OCI-LY7 (cell line): Measurements from ENCODE around the gene DCAKD. TPM values are rescaled to one million over a fixed set of nuclear protein-coding genes. Genes with fewer than 3 reads are reported as not detected.

Experiments
- BruUV-seq: library from RNA; stranded (reverse); fragments of 400-500 nt; replicated peaks from 2 replicates; lab custom pipeline; 2021; lab: Mats Ljungman, UMichigan
- CTCF ChIA-PET: fragments of 300-600 bp; sonication (Branson Sonifier 250); formaldehyde crosslinking; loops from one replicate; lab custom pipeline; 2022; ENCODE audit warnings: antibody characterized with exemption; ENCODE audit not compliant: unreplicated experiment; lab: Charles Lee
- POLR2A ChIA-PET: fragments of 300-600 bp; sonication (Branson Sonifier 250); formaldehyde crosslinking; loops from one replicate; lab custom pipeline; 2022; ENCODE audit warnings: antibody characterized with exemption; lab: Charles Lee
- DNase-seq: peaks from one replicate; pipeline ENCODE4 v3.0.0-alpha.2; 2015; ENCODE audit warnings: low spot score
- H2AFZ ChIP-seq: fragments of 200-600 bp; sonication (generic), shearing (Covaris generic); 2 replicates; pipeline ENCODE4 v1.6.1; 2014; ENCODE audit warnings: mild to moderate bottlenecking, antibody characterized with exemption, low read length, moderate library complexity
- H3K27ac ChIP-seq: fragments of 200-600 bp; sonication (generic); 2 replicates; pipeline ENCODE4 v1.5.1; 2014; ENCODE audit warnings: mixed run types, low read depth, mild to moderate bottlenecking, moderate library complexity, low read length, inconsistent platforms; ENCODE audit not compliant: poor library complexity, severe bottlenecking
- H3K36me3 ChIP-seq: fragments of 200-600 bp; sonication (generic); 2 replicates; pipeline ENCODE4 v1.6.1; 2014; ENCODE audit warnings: mild to moderate bottlenecking, antibody characterized with exemption, low read length, moderate library complexity, mixed read lengths; ENCODE audit not compliant: insufficient read depth
- H3K4me1 ChIP-seq: fragments of 200-600 bp; sonication (generic); 2 replicates; pipeline ENCODE4 v1.5.1; 2014; ENCODE audit warnings: mild to moderate bottlenecking, low read length; ENCODE audit not compliant: insufficient read depth, poor library complexity, severe bottlenecking
- H3K4me2 ChIP-seq: fragments of 200-600 bp; sonication (generic); 2 replicates; pipeline ENCODE4 v1.6.1; 2014; ENCODE audit warnings: mild to moderate bottlenecking, low read length
- H3K4me3 ChIP-seq: fragments of 200-600 bp; sonication (generic); 2 replicates; pipeline ENCODE4 v1.5.1; 2014; ENCODE audit warnings: mild to moderate bottlenecking, low read depth, low read length; ENCODE audit not compliant: poor library complexity, severe bottlenecking
- H3K79me2 ChIP-seq: fragments of 200-600 bp; sonication (generic); 2 replicates; pipeline ENCODE4 v1.6.1; 2016; ENCODE audit warnings: low read depth, mild to moderate bottlenecking, low read length, moderate library complexity, mixed read lengths; ENCODE audit not compliant: insufficient read depth
- H3K9me2 ChIP-seq: fragments of 200-600 bp; sonication (generic); 2 replicates; pipeline ENCODE4 v1.6.1; 2016; ENCODE audit warnings: mild to moderate bottlenecking, low read length, mixed read lengths; ENCODE audit not compliant: insufficient read depth
- H3K9me3 ChIP-seq: fragments of 200-600 bp; sonication (generic); 2 replicates; pipeline ENCODE4 v1.6.1; 2014; ENCODE audit warnings: mild to moderate bottlenecking, mixed run types, low read length, mixed read lengths
- H4K20me1 ChIP-seq: fragments of 200-600 bp; sonication (generic); 2 replicates; pipeline ENCODE4 v1.6.1; 2014; ENCODE audit warnings: mild to moderate bottlenecking, antibody characterized with exemption, low read length, moderate library complexity, mixed read lengths; ENCODE audit not compliant: insufficient read depth
- EZH2phosphoT487 ChIP-seq: fragments of 200-600 bp; sonication (generic); IDR thresholded peaks from 2 replicates; pipeline ENCODE4 v1.6.1; 2018; ENCODE audit warnings: low read depth, borderline replicate concordance, mild to moderate bottlenecking, mixed run types, antibody characterized with exemption, low read length, moderate library complexity, mixed read lengths
- intact Hi-C: fragments of 100-400 bp; cut with micrococcal nuclease; formaldehyde crosslinking; loops from one replicate; pipeline ENCODE4 v1.10.0; 2022; ENCODE audit not compliant: unreplicated experiment
- total RNA-seq, 2 experiments: library from RNA; depleted of rRNA in 1 of 2; stranded (reverse); fragments of >200 nt in 1 of 2; shearing (Covaris generic) in 1 of 2; gene quantifications; 2 replicates each; pipeline ENCODE4 v1.2.3, GENCODE V29; 2014 to 2022
- TF ChIP-seq, protein P1 (sequence below): fragments of 200-600 bp; sonication (generic); conservative IDR thresholded peaks from 2 replicates; pipeline ENCODE4 v1.5.1; 2014; ENCODE audit warnings: mild to moderate bottlenecking, antibody characterized with exemption, low read length, moderate library complexity, mixed read lengths

The DCAKD gene
- total RNA-seq, 2 experiments from 2014 or later: 40.8 to 45.6 TPM

DNA sequence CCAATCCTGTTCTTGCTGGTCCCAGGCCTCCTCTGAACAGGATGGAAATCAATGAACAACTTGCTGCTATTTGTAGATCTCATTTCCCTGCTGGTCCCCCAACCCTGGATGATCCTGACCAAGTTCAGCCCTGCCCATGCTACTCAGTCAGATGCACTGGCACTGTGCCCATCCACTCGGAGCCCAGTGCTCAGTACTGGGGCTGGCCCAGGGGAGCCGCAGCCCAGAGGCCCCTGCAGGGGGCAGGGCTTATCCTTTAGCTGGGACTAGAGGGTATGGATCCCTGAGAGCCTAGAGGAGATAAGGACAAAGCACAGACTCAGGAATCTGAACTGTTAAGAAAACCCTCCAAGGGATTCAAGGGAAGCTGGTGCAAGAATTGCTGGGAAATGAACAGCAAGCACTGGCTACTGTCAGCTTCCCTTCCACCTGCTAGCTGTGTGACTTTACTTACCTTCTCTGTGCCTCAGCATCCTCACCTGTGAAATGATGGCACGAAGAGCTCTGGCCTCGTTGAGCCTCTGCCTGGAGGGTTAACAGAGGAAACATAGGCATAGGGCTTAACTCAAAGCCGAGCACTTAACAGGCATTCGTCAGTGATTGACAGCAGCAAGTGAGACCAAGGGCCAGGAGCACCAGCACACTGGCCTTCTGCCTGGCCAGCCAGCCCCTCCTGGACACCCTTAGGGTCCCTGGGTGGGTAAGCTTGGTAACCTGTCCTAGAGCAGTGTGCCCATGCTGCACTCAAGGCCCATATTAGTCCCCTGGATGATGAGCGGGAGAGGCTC lies 53.5 kb downstream of the DCAKD start:
- intact Hi-C loops: no loop called here
- Histone ChIP-seq H2AFZ (no peak overlapping the region), H3K4me2 (no peak overlapping the region), H3K27ac (no peak overlapping the region), H3K79me2 (no peaks in the 10 kb centered on the region), H3K4me1 (no peaks in the 10 kb centered on the region), H3K36me3 (no peaks in the 10 kb centered on the region), H4K20me1 (no peaks in the 10 kb centered on the region), H3K4me3 (no peak overlapping the region), H3K9me2 (no peaks in the 10 kb centered on the region), H3K9me3 (0 out of 2 replicates have a peak, but pooled peaks cover 4% of the 10 kb centered on the region)
- POLR2A ChIA-PET: no interaction called here
- BruUV-seq: no TSS peak
- CTCF ChIA-PET: no interaction called here
- TF ChIP-seq EZH2phosphoT487: no peak
- TF ChIP-seq, protein P1, sequence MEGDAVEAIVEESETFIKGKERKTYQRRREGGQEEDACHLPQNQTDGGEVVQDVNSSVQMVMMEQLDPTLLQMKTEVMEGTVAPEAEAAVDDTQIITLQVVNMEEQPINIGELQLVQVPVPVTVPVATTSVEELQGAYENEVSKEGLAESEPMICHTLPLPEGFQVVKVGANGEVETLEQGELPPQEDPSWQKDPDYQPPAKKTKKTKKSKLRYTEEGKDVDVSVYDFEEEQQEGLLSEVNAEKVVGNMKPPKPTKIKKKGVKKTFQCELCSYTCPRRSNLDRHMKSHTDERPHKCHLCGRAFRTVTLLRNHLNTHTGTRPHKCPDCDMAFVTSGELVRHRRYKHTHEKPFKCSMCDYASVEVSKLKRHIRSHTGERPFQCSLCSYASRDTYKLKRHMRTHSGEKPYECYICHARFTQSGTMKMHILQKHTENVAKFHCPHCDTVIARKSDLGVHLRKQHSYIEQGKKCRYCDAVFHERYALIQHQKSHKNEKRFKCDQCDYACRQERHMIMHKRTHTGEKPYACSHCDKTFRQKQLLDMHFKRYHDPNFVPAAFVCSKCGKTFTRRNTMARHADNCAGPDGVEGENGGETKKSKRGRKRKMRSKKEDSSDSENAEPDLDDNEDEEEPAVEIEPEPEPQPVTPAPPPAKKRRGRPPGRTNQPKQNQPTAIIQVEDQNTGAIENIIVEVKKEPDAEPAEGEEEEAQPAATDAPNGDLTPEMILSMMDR: no peak
- no peak for DNase-seq

DNA sequence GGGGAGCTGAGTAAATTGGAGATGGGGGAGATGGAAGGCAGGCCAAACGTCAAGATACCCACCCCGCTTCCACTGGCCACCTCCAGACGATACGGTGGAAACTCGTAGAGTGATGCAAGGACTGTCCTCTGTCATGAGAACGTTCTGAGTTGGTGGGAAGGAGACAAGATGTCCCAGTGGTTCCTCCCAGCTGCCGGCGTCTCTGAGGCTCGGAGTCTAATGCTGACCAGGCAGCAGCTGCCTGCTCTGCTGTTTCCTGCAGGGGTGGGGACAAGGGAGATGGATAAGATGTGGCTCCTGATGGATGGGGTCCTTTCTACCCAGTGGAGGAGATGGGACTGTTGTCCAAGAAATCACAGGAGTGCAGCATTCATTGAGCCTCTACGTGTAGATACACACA lies 55.1 kb downstream of the DCAKD start:
- intact Hi-C loops: no loop called here
- Histone ChIP-seq H4K20me1 (no peaks in the 10 kb centered on the region), H3K4me1 (no peaks in the 10 kb centered on the region), H3K4me2 (no peak overlapping the region), H3K36me3 (no peaks in the 10 kb centered on the region), H3K9me3 (0 out of 2 replicates have a peak, but pooled peaks cover 4% of the 10 kb centered on the region), H3K79me2 (no peaks in the 10 kb centered on the region), H3K4me3 (no peak overlapping the region), H2AFZ (no peak overlapping the region), H3K27ac (no peak overlapping the region), H3K9me2 (no peaks in the 10 kb centered on the region)
- no peak for DNase-seq
- BruUV-seq: no TSS peak
- CTCF ChIA-PET: no interaction called here
- no peak for TF ChIP-seq EZH2phosphoT487
- TF ChIP-seq, protein P1: no peak
- POLR2A ChIA-PET: no interaction called here

DNA sequence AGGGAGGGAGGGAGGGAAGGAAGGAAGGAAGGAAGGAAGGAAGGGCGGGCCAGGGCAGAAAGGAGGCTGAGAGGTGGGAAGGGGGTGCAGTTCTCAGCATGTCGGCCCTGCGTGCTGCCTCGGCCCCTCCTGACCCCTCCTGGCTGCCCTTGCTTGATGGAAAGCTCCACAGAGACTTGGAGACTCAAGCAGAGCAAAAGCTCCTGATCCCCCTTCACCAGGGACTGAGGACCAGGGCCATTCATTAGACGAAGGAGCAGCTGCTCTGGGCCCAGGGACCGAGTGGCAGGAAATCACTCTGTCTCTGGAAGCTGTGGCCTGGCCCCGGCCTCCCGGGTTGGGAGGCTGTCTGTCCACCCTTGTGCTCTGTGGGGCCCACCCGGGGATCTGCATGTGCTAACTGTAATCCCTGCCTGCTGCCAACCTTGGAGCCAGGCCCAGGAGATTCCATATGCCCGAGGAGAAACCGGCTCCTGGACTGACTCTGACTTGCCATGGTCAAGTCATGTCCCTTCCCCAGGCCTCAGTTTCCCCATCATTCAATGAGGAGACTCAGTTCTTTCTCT lies 55.9 kb downstream of the DCAKD start:
- Histone ChIP-seq H3K79me2 (no peaks in the 10 kb centered on the region), H2AFZ (no peak overlapping the region), H3K27ac (no peak overlapping the region), H3K4me2 (no peak overlapping the region), H3K4me3 (no peak overlapping the region), H4K20me1 (no peaks in the 10 kb centered on the region), H3K9me3 (0 out of 2 replicates have a peak, but pooled peaks cover 4% of the 10 kb centered on the region), H3K4me1 (no peaks in the 10 kb centered on the region), H3K36me3 (no peaks in the 10 kb centered on the region), H3K9me2 (no peaks in the 10 kb centered on the region)
- TF ChIP-seq, protein P1: no peak
- no peak for TF ChIP-seq EZH2phosphoT487
- DNase-seq: no peak
- POLR2A ChIA-PET: no interaction called here
- no TSS peak for BruUV-seq
- intact Hi-C loops: no loop called here
- CTCF ChIA-PET: no interaction called here
